SK-N-MC (cell line): ENCODE results near the gene SEMA6D.

Source experiments
- EZH2 ChIP-seq: fragments of 200-600 bp; sonication (generic); IDR thresholded peaks from one replicate; pipeline ENCODE4 v1.6.1; 2017; ENCODE audit warnings: antibody characterized with exemption
- FOXP2 ChIP-seq: optimal IDR thresholded peaks from 2 replicates; pipeline ENCODE3; 2011; ENCODE audit warnings: mild to moderate bottlenecking, moderate library complexity; ENCODE audit not compliant: insufficient read depth; ENCODE audit errors: extremely low read length, control extremely low read depth
- POLR2AphosphoS5 ChIP-seq: IDR thresholded peaks from 2 replicates; pipeline ENCODE4 v1.6.1; 2012; ENCODE audit warnings: mild to moderate bottlenecking, low read depth, low read length, borderline replicate concordance

DNA sequence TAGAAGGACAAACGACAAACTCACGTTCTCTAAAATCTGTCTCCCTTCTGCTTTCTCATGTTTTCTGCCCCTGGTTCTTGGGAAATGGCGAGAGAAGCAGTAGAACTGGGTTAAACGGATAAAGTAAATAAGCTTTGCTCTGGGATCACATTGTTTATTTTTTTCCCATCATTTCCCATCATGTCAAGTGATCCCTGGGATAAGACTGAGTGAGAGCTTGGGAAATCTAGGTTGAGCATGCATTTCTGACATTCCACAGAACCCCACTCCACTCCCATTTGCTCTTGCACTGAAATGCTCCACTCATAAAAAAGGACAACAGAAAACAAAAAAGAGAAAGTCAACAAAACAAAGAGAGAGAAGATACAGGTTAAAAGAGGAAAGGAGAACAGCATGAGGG lies 69.1 kb downstream of the SEMA6D start:
- TF ChIP-seq POLR2AphosphoS5 (no peak), EZH2 (no peak), FOXP2 (no peak)
